Upper lobe of left lung (tissue), 6 donors: ENCODE results near the gene XYLT2. TPM values are rescaled to one million over a fixed set of nuclear protein-coding genes. Genes with fewer than 3 reads are reported as not detected.
A peak's percentile ranks its signal among the peaks of the same experiment; 100 is the strongest.

ENCODE experiments used
- ATAC-seq, 2 donors: fragments of 200-7000 bp; cut with Tn5 transposase; one replicate each; pipeline ENCODE4 v1.9.1; 2022; ENCODE audit warnings: mild to moderate bottlenecking in 2 of 2, moderate library complexity in 2 of 2; ENCODE audit not compliant: low FRiP score in 2 of 2
- DNase-seq, 2 donors: peaks; one replicate each; pipeline ENCODE4 v3.0.0-alpha.2; 2019 to 2020
- H3K27ac ChIP-seq, 4 donors: fragments of 200-600 bp; sonication (generic); one replicate each; pipeline ENCODE4 v1.5.1; 2016 to 2019
- H3K27me3 ChIP-seq, 4 donors: fragments of 200-600 bp; sonication (generic); one replicate each; pipeline ENCODE4 v1.5.1; 2017 to 2019
- H3K36me3 ChIP-seq, 4 donors: fragments of 200-600 bp; sonication (generic); one replicate each; pipeline ENCODE4 v1.5.1; 2016 to 2019
- H3K4me1 ChIP-seq, 4 donors: fragments of 200-600 bp; sonication (generic); one replicate each; pipeline ENCODE4 v1.5.1; 2018 to 2019
- H3K4me3 ChIP-seq, 4 donors: fragments of 200-600 bp; sonication (generic); one replicate each; pipeline ENCODE4 v1.5.1; 2017 to 2019; ENCODE audit warnings: mild to moderate bottlenecking in 2 of 4, moderate library complexity in 1 of 4
- H3K9me3 ChIP-seq, 4 donors: fragments of 200-600 bp; sonication (generic); one replicate each; pipeline ENCODE4 v1.5.1; 2018 to 2019
- EP300 ChIP-seq, 4 donors: sonication (generic); formaldehyde crosslinking; IDR thresholded peaks; one replicate each; pipeline ENCODE4 v1.5.1; 2017; ENCODE audit warnings: antibody characterized with exemption in 4 of 4, control low read depth in 2 of 4
- POLR2A ChIP-seq, 4 donors: fragments of 450-650 bp; IDR thresholded peaks; one replicate each; pipeline ENCODE4 v1.5.1; 2016 to 2017; ENCODE audit warnings: antibody characterized with exemption in 4 of 4, mild to moderate bottlenecking in 2 of 4
- POLR2AphosphoS5 ChIP-seq, 2 donors: sonication (generic); formaldehyde crosslinking; IDR thresholded peaks; one replicate each; pipeline ENCODE4 v1.5.1; 2017; ENCODE audit warnings: antibody characterized with exemption in 2 of 2
- WGBS, 2 donors: methylation state at CpG; one replicate each; pipeline ENCODE4 v1.1.5; 2017 to 2018; 5-methylcytosine and 5-hydroxymethylcytosine counted together
- total RNA-seq, 6 donors: library from RNA; depleted of rRNA in 4 of 6; stranded (reverse); fragments of >200 nt in 4 of 6; gene quantifications; one replicate each; pipeline versions ENCODE4 v1.1.0 to v1.2.1, GENCODE V29; 2016 to 2021
- TF ChIP-seq, protein P1 (sequence below), 6 experiments: fragments of 450-650 bp in 4 of 6; fragments of 200-600 bp in 2 of 6; sonication (generic) in 2 of 6; IDR thresholded peaks; one replicate each; pipeline ENCODE4 v1.5.1; 2016 to 2019; ENCODE audit warnings: antibody characterized with exemption in 6 of 6
- donor health status: DM: no; HTN: no; CAD: no; lungs with moderate emphysema.
- donor health status: DM: no; HTN: yes; CAD: no; lungs with severe emphysema.

Gene XYLT2
- total RNA-seq, 6 donors from 2014 or later: 16.4 to 33.5 (median 19.2) TPM

GRCh38 chr17:50364715-50365114 is 18.8 kb downstream of the XYLT2 start:
- Histone ChIP-seq H3K36me3 (peaks cover 8 to 62% (median 49%) of the 10 kb centered on the region in 4 donors), H3K27me3 (no peaks in the 10 kb centered on the region), H3K9me3 (no peaks in the 10 kb centered on the region), H3K4me3 (no peak overlapping the region), H3K4me1 (peaks cover 0 to 9% (median 6%) of the 10 kb centered on the region in 4 donors), H3K27ac (no peak overlapping the region)
- peak in 1 of 2 donors; percentile 40 for DNase-seq
- WGBS, 2 donors: 87 to 90% methylated on average over 5 to 9 of the region's 9 CpGs
- TF ChIP-seq, protein P1, sequence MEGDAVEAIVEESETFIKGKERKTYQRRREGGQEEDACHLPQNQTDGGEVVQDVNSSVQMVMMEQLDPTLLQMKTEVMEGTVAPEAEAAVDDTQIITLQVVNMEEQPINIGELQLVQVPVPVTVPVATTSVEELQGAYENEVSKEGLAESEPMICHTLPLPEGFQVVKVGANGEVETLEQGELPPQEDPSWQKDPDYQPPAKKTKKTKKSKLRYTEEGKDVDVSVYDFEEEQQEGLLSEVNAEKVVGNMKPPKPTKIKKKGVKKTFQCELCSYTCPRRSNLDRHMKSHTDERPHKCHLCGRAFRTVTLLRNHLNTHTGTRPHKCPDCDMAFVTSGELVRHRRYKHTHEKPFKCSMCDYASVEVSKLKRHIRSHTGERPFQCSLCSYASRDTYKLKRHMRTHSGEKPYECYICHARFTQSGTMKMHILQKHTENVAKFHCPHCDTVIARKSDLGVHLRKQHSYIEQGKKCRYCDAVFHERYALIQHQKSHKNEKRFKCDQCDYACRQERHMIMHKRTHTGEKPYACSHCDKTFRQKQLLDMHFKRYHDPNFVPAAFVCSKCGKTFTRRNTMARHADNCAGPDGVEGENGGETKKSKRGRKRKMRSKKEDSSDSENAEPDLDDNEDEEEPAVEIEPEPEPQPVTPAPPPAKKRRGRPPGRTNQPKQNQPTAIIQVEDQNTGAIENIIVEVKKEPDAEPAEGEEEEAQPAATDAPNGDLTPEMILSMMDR (IDR thresholded peaks at IDR 0.05): no peak
- TF ChIP-seq POLR2AphosphoS5 (IDR thresholded peaks at IDR 0.05) (no peak), POLR2A (IDR thresholded peaks at IDR 0.05) (no peak), EP300 (IDR thresholded peaks at IDR 0.05) (no peak)
- no peak for ATAC-seq

DNA sequence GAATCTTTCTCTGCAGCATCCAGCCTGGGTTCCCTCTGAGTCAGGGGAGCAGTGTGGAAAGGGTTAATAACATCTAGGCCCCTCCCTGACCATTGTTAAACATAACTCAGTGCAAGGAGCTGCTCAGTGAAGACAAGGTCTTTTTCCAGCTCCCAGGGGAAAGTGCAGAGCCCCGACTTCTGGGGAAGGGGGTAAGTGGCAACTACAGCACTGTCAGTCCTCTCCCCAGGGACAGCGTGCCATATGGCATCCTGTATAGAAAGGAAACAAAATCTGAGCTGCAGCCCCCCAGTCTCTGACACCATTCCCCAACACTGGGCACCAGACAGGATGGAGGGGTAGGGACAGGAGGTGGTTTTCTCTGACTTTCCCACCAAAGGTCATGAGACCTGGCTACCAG is 19.2 kb downstream of the XYLT2 start:
- DNase-seq (no peak), ATAC-seq (no peak)
- Histone ChIP-seq H3K27me3 (no peaks in the 10 kb centered on the region), H3K36me3 (peaks cover 13 to 62% (median 49%) of the 10 kb centered on the region in 4 donors), H3K4me1 (peaks cover 0 to 9% (median 6%) of the 10 kb centered on the region in 4 donors), H3K27ac (no peak overlapping the region), H3K9me3 (no peaks in the 10 kb centered on the region), H3K4me3 (no peak overlapping the region)
- TF ChIP-seq POLR2A (IDR thresholded peaks at IDR 0.05) (no peak), POLR2AphosphoS5 (IDR thresholded peaks at IDR 0.05) (no peak), EP300 (IDR thresholded peaks at IDR 0.05) (no peak)
- TF ChIP-seq, protein P1 (IDR thresholded peaks at IDR 0.05): no peak
- WGBS, 2 donors: 40 to 77% methylated on average over 1 to 2 of the region's 2 CpGs

- H3K27ac ChIP-seq: no peak overlapping the region
- no peak overlapping the region for H3K4me3 ChIP-seq
- no peak for ATAC-seq
- no peaks in the 10 kb centered on the region for H3K27me3 ChIP-seq
- no peaks in the 10 kb centered on the region for H3K9me3 ChIP-seq
- peaks cover 0 to 10% (median 6%) of the 10 kb centered on the region in 4 donors for H3K4me1 ChIP-seq
- TF ChIP-seq, protein P1 (IDR thresholded peaks at IDR 0.05): no peak
- TF ChIP-seq POLR2AphosphoS5 (IDR thresholded peaks at IDR 0.05): no peak
- TF ChIP-seq POLR2A (IDR thresholded peaks at IDR 0.05): no peak
- no peak for TF ChIP-seq EP300 (IDR thresholded peaks at IDR 0.05)
- DNase-seq: peak in 1 of 2 donors; percentile 40
- 87 to 96% methylated on average over 8 to 14 of the region's 14 CpGs for WGBS, 2 donors
- peaks cover 18 to 63% (median 49%) of the 10 kb centered on the region in 4 donors for H3K36me3 ChIP-seq
Measured at GRCh38 chr17:50365649-50366393, 19.9 kb downstream of the XYLT2 start.

DNA sequence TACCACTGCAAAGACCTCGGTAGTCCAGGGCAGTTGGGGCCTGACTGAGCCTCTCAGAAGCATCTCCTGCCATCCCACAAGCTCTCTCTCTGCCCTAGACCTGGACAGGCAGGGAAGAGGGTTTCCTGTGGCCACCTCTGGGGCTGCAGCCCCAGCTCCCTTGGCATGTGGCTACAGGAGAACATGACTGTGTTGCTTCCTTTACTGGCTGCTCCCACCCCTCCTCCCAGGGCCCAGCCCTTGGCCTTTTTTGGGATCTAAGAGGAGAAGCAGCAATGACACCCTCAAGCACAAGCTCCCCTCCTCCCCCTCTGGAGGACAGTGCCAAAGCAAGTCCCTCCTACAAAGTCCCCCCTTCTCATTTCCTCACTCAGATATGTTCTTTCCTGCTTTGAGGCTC is 21.5 kb downstream of the XYLT2 start:
- Histone ChIP-seq H3K9me3 (no peaks in the 10 kb centered on the region), H3K36me3 (peaks cover 18 to 63% (median 49%) of the 10 kb centered on the region in 4 donors), H3K4me1 (peaks cover 8 to 20% (median 12%) of the 10 kb centered on the region in 4 donors), H3K27ac (no peak overlapping the region), H3K27me3 (no peaks in the 10 kb centered on the region), H3K4me3 (no peak overlapping the region)
- TF ChIP-seq POLR2A (IDR thresholded peaks at IDR 0.05): no peak
- TF ChIP-seq, protein P1 (IDR thresholded peaks at IDR 0.05): no peak
- TF ChIP-seq EP300 (IDR thresholded peaks at IDR 0.05): no peak
- TF ChIP-seq POLR2AphosphoS5 (IDR thresholded peaks at IDR 0.05): no peak
- WGBS, 2 donors: 82 to 100% methylated on average over 1 of the region's 1 CpG
- no peak for ATAC-seq
- no peak for DNase-seq
